Embryonic facial prominence (tissue), 1 donor: ENCODE measurements around the gene SWAP70.

Experiments used
- DNase-seq: peaks from one replicate; pipeline ENCODE4 v3.0.0-alpha.2; 2016; ENCODE audit errors: extremely low spot score

The SWAP70 gene

DNA sequence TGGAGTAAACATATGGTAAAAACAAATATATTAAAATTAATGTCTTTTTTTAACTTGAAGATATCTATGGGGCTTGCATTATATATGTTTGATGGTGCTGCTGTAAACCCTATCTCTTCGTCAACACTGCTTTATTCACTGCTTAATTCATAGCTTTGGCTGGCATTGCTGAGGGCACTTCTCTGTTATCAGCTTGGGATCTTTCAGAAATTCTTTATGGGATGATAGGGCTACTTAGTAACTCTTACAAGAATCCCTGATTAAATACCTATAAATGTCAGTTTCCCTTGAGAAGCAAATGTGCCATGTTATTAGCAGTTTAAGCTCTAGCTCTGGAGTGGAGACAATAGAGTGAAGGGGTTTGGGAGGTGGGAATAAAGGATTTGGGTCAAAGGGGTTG is 112.3 kb downstream of the SWAP70 start:
- DNase-seq, result no peak

DNA sequence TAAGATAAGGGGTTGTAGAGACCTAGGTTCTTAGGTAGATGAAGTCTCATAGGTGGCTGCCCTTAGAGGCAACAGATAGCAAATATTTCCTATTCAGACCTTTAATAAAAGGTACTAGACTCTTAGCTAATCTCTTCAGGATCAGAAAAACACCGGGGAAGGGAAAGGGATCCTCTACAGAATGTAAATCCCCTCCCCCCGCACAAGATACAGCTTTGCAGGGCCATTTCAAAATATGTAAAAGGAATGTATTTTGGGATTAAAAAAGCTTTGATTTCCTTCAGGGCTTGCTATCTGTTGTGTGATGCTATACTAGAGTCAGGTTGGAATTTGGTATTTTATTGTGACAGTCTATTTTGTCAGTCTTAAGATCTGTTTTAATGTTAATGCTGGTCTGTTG is 113.2 kb downstream of the SWAP70 start:
- DNase-seq, result no peak

DNA sequence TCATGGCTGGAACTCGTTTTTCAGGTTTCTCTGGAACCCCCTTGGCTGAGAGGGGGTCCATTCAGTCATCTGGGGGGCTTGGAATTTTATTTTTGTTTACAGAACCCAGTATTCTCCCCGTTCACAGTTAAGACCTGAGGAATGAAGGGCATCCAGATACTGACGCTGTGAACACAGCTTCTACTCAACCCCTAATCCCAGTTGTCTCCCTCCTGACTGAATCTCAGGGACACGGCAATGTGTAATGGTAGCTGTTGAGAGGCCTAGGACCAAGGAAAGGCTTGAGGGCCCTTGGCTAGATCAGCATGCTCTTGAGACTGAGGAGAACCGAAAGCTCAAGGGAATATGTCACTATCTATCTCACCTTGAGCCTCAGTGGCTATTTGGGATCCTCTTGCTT is 113.6 kb downstream of the SWAP70 start:
- DNase-seq, result no peak

DNA sequence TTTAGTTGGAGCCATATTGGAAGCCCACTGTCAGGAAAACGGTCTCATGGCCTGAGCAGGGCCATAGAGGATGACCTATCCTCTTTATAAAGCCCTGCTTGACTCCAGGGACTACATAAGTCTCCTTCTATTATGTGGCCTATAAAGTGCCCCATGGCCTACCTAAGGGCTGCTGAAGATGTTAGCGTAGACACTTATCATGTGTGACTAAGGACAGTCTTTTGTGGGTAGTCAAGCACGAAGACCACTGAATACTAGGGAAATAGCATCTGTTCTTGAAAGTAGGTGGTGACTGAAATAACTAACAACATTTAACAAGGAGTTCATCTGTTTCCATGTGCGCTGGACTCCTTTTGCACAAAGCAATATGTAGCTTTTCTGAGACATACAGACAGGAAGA is 117.1 kb downstream of the SWAP70 start:
- DNase-seq, result no peak

DNA sequence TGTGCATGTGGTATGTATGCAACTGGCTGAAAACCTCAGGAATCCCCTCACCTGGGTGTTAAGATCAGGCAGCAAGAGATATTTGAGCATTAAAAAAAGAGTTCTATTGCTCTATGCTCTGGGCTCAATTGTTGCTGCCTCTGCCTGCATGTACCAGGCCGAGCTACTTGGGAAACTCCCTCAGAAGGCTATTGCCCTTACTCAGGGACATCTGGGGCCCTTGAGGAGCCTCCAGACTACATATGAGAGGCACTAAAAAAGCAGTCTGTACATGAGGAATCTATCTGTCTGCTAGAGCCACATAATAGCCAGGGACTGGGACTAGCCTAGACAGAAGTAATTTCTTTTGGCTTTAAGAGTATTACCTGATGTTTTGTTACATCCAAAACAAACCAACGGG is 120.1 kb downstream of the SWAP70 start:
- DNase-seq, result no peak

DNA sequence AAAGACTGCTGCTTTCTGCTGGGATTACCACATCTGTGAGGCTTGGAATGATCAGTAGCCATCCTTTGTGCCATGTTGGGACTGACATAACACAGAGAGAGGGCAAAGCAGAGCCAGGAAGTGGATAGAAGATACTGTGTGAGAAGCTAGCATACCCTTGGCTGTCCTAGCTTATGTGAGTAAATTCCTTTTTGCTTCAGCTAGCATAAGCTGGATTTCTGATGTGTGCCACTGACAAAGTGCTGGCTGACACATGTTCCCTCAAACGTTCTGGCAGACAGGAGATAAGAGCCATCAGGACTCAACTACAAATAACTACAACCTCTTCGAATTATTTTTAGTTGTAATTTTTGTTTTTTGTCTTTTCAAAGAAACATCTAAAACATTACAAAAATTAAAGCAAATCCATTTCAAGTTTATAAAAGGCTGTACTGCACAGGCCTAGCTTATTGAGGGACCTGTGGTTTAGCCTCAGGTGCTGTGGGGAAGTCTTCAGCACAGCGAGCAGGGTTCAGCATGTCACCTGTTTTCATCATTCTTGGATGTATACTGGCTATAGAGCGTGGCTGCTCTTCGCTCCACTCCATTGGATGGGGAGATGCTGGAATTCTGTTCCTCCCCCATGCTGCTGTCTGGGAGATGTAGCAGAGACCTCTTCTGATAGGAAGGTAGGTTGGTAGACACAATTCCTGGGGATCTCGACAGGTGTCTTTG is 120.9 kb downstream of the SWAP70 start:
- DNase-seq, result no peak

DNA sequence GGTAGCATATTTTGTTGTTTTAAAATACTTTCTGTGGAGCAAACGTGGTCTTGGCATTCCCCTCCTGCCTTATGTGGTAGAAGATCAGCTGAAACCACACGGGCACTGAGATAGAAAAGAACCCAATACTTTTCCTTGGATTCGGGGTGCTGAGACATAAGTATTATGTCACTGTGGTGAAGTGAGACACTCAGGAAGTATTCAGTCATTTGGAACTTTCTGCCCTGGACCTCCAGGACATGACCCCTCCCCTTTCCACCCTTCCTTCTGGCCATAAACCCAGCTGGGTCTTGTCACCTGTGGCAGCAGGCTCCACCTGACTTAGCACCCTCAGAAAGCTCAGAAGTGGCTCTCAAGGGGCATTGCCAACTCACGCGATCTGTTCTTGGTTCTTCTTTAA is 123.4 kb downstream of the SWAP70 start:
- DNase-seq, result no peak

DNA sequence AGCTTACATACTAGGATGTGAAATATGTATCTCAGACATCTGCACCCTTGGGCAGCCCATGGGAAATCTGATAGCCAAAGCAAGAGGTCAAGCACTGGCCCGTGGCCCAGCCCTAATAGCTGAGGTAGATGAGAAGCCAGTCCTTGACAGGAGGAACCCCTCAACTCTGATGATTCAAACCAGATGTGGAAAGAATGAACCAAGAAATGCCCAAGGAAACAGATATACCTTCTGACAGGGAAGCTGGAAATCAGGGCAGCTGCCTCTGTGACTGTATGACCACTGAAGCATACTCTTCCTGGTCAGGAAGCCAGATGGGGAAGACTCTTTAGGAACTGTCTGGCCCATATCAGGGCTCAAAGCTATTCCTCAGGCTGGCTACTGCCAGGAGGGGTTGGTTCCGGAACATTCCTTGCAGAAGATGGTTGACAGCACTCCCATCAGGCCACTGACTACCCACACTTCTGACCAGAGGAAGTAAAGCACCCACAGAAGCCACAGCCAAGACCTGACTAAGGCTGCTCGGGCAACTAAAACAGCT is 124.2 kb downstream of the SWAP70 start:
- DNase-seq, result no peak

DNA sequence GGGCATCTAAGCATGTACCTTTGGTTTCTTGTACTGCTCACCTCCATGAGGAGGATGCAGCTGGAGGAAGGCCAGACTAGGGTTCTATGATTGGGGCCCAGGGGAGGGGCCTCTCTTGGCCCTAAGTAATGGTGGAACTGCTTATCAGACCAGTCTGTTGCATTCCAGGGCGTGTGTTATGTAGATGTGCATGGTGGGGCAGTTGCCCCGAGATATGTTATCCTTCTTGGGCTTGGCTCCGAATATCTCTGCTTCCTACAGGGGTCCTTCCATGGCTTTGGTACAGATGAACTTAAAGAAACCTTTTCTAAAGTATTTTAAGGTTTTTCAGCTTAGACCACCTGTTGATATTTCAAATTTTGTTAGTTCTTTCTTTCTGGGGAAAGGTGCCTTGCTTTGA is 126.0 kb downstream of the SWAP70 start:
- no peak for DNase-seq

DNA sequence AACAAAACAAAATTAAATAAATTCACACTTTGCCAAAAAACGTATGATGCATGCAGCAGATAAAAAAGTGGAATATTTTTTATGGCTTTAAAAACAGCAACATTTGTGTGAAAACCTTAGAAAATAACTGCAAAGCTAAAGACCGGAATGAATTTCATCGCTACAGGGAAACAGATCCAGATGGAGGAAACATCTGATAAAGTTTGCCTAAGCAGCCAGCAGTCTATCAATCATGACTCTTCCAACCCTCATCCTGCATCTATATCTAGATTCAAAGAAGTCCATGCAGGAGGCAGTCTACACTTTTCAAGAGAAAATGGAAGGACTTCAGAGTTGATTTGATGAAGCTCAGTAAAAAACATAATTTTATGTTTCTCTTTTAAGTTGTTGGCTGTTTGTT is 126.8 kb downstream of the SWAP70 start:
- DNase-seq, result no peak

DNA sequence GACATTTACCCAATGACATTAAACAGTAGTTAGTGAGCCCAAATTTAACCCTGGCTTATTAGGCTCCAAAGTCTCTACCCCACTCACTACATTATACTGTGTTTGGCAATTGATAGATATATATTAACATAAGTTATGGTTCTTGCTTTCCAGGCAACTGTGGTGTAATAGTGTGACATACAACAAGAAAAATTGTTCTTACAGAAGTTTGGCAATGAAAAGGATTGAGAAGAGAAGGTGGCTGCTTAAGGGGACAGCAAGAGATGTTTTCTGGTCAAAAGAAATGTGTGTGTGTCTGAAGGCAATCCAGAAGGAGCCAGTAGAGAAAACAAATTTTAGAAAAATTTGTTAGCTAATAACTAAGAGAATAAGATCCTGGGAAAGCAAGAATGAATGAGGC is 132.4 kb downstream of the SWAP70 start:
- DNase-seq, result no peak

DNA sequence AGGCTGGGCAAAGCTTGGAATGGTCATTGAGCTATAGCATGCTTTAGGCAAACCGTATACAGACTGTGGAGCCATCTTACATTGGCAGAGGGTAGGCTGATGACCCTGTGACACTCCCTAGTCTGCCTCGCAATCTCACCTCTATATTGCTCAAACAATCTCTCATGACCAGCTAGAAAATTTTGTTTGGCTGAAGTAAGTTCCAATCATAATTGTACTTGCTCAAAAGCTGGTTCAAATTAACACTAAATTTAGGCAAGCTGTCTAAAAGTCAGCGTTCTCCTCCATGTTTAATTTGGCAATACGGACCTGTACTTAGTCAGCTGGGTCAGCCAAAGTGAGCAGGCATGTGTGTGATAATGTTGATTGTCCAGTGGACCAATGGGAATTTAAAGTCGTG is 133.0 kb downstream of the SWAP70 start:
- no peak for DNase-seq

DNA sequence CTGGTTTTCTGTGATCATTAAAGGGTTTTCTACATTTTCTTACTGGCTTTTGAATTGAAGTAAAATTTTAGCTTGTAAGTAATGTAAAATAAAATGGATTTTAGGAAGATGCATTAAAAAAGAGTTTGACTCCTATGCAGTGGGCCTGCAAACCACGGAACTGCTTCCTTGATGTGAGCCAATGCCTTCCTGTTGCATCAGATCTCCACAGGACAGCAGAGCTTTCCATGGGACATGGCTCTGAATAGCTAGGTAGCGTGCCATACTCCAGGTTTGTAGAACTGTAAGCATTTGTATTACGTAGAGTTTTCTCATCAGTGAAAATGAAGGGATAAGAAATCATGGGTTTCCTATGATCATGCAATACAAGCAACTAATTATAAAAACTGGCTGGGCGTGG is 133.4 kb downstream of the SWAP70 start:
- no peak for DNase-seq

DNA sequence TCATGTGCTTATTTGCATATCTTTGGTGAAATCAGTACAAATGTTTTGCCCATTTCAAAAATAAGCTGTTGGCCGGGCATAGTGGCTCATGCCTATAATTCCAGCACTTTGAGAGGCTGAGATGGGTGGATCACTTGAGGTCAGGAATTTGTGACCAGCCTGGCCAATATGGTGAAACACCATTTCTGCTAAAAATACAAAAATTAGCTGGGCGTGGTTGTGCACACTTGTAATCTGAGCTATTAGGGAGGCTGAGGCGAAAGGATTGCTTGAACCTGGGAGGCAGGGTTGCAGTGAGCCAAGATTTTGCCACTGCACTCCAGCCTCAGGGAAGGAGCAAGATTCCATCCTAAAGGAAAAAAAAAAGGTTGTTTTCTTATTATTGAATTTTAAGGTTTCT is 136.0 kb downstream of the SWAP70 start:
- DNase-seq, result no peak

DNA sequence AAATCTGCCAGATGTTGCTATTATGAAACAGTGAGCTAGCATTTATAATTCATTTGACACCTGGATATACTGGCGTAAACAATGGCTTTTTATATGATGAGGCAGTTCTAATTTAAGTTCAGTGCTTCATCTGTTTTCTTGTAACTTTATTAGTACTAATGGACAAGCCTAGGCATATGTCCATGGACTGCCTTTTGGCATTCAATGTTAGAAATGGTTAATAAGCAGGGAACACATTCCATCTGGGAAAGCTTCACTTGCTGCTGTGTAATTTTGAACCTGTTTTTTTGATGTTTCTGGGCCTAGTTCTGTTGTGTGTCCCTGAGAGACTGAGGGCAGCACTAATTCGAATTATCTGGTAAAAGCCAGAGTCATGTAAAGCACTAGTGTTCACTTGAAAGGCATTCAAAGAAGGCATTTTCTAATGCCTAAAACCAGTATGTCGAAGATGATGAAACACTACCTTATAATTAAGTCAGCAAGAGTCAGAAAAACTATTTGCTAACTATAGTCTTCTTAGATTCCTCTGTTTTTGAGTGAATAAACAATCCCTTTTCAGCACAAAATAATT is 138.5 kb downstream of the SWAP70 start:
- no peak for DNase-seq
